H9 (cell line): Measurements from ENCODE around the gene PIRT. TPM values are rescaled to one million over a fixed set of nuclear protein-coding genes. Genes with fewer than 3 reads are reported as not detected.

Experiments
- DNase-seq: peaks from one replicate; pipeline ENCODE4 v3.0.0-alpha.2; 2017
- H2AFZ ChIP-seq: one replicate; pipeline ENCODE4 v1.6.1; 2013; ENCODE audit warnings: mild to moderate bottlenecking, low read length, control low read depth, moderate library complexity
- H2AK5ac ChIP-seq: 2 replicates; pipeline ENCODE4 v1.6.1; 2013; ENCODE audit warnings: low read length, control low read depth, mixed read lengths; ENCODE audit not compliant: insufficient read length
- H2BK120ac ChIP-seq: one replicate; pipeline ENCODE4 v1.6.1; 2013; ENCODE audit warnings: low read depth, mild to moderate bottlenecking, low read length, control low read depth, inconsistent platforms; ENCODE audit not compliant: poor library complexity, severe bottlenecking
- H2BK12ac ChIP-seq: 2 replicates; pipeline ENCODE4 v1.6.1; 2013; ENCODE audit warnings: low read length, control low read depth, mixed read lengths, low read depth; ENCODE audit not compliant: insufficient read length
- H2BK15ac ChIP-seq: 2 replicates; pipeline ENCODE4 v1.6.1; 2013; ENCODE audit warnings: low read depth, low read length, control low read depth
- H2BK20ac ChIP-seq: one replicate; pipeline ENCODE4 v1.6.1; 2013; ENCODE audit warnings: low read depth, mild to moderate bottlenecking, low read length, control low read depth, inconsistent platforms; ENCODE audit not compliant: poor library complexity, severe bottlenecking
- H2BK5ac ChIP-seq: 2 replicates; pipeline ENCODE4 v1.6.1; 2013; ENCODE audit warnings: low read length, control low read depth, mixed read lengths; ENCODE audit not compliant: insufficient read length
- H3K14ac ChIP-seq: 2 replicates; pipeline ENCODE4 v1.6.1; 2013; ENCODE audit warnings: low read length, control low read depth; ENCODE audit not compliant: insufficient read depth
- H3K18ac ChIP-seq: 2 replicates; pipeline ENCODE4 v1.6.1; 2013; ENCODE audit warnings: low read depth, mild to moderate bottlenecking, mixed read lengths, low read length, control low read depth; ENCODE audit not compliant: insufficient read length
- H3K23ac ChIP-seq: 2 replicates; pipeline ENCODE4 v1.6.1; 2013; ENCODE audit warnings: low read length, control low read depth, mixed read lengths, low read depth; ENCODE audit not compliant: insufficient read length
- H3K23me2 ChIP-seq: 2 replicates; pipeline ENCODE4 v1.6.1; 2013; ENCODE audit warnings: low read depth, mild to moderate bottlenecking, mixed read lengths, low read length, control low read depth; ENCODE audit not compliant: insufficient read length, poor library complexity, severe bottlenecking
- H3K27ac ChIP-seq: 2 replicates; pipeline ENCODE4 v1.5.1; 2013; ENCODE audit warnings: low read length, control low read depth, mixed read lengths, low read depth; ENCODE audit not compliant: insufficient read length
- H3K27me3 ChIP-seq: 2 replicates; pipeline ENCODE4 v1.6.1; 2013; ENCODE audit warnings: low read length, control low read depth, inconsistent platforms; ENCODE audit not compliant: insufficient read depth
- H3K4ac ChIP-seq: 2 replicates; pipeline ENCODE4 v1.6.1; 2013; ENCODE audit warnings: low read depth, mild to moderate bottlenecking, control low read depth, inconsistent platforms, low read length, moderate library complexity
- H3K4me1 ChIP-seq: 2 replicates; pipeline ENCODE4 v1.6.1; 2013; ENCODE audit warnings: low read length, control low read depth, inconsistent platforms; ENCODE audit not compliant: insufficient read depth
- H3K4me2 ChIP-seq: 2 replicates; pipeline ENCODE4 v1.6.1; 2013; ENCODE audit warnings: low read length, control low read depth, mixed read lengths; ENCODE audit not compliant: insufficient read length, insufficient read depth
- H3K56ac ChIP-seq: 2 replicates; pipeline ENCODE4 v1.6.1; 2013; ENCODE audit warnings: low read depth, mild to moderate bottlenecking, mixed read lengths, low read length, control low read depth; ENCODE audit not compliant: insufficient read length
- H3K79me1 ChIP-seq: 2 replicates; pipeline ENCODE4 v1.6.1; 2013; ENCODE audit warnings: low read depth, mild to moderate bottlenecking, moderate library complexity, low read length, control low read depth, inconsistent platforms; ENCODE audit not compliant: insufficient read depth, poor library complexity, severe bottlenecking
- H3K79me2 ChIP-seq: 2 replicates; pipeline ENCODE4 v1.6.1; 2013; ENCODE audit warnings: low read length, control low read depth, inconsistent platforms; ENCODE audit not compliant: insufficient read depth
- H3K9ac ChIP-seq: 2 replicates; pipeline ENCODE4 v1.6.1; 2013; ENCODE audit warnings: low read length, control low read depth, mixed read lengths; ENCODE audit not compliant: insufficient read length; ENCODE audit errors: extremely low read depth
- H3K9me3 ChIP-seq: one replicate; pipeline ENCODE4 v1.6.1; 2013; ENCODE audit warnings: low read depth, low read length, inconsistent platforms; ENCODE audit not compliant: control insufficient read depth
- H3T11ph ChIP-seq: one replicate; pipeline ENCODE4 v1.6.1; 2013; ENCODE audit warnings: mild to moderate bottlenecking, low read length, control low read depth, inconsistent platforms
- H4K20me1 ChIP-seq: one replicate; pipeline ENCODE4 v1.6.1; 2013; ENCODE audit not compliant: control insufficient read depth, insufficient read length, insufficient read depth
- H4K5ac ChIP-seq: 2 replicates; pipeline ENCODE4 v1.6.1; 2013; ENCODE audit warnings: low read depth, mild to moderate bottlenecking, mixed read lengths, low read length, control low read depth; ENCODE audit not compliant: insufficient read length
- H4K8ac ChIP-seq: replicated peaks from 2 replicates; pipeline ENCODE4 v1.6.1; 2013; ENCODE audit warnings: low read length, control low read depth, mixed read lengths, low read depth; ENCODE audit not compliant: insufficient read length
- H4K91ac ChIP-seq: 2 replicates; pipeline ENCODE4 v1.6.1; 2013; ENCODE audit warnings: low read depth, mild to moderate bottlenecking, moderate library complexity, mixed read lengths, low read length, control low read depth; ENCODE audit not compliant: insufficient read length
- H3K27ac Mint-ChIP-seq, 3 experiments: 2 replicates in 2 of 3; 3 replicates in 1 of 3; pipeline ENCODE4 v1.8.0; 2020 to 2021; ENCODE audit warnings: mixed read lengths in 3 of 3, mild to moderate bottlenecking in 1 of 3, moderate library complexity in 1 of 3
- H3K27me3 Mint-ChIP-seq: 2 replicates; pipeline ENCODE4 v1.8.0; 2021; ENCODE audit warnings: low read depth, mild to moderate bottlenecking, moderate library complexity, mixed read lengths
- H3K36me3 Mint-ChIP-seq, 3 experiments: 2 replicates in 2 of 3; 3 replicates in 1 of 3; pipeline ENCODE4 v1.8.0; 2020 to 2021; ENCODE audit warnings: low read depth in 3 of 3, mixed read lengths in 3 of 3; ENCODE audit not compliant: insufficient read depth in 1 of 3
- H3K4me1 Mint-ChIP-seq, 2 experiments: 2 replicates each; pipeline ENCODE4 v1.8.0; 2020; ENCODE audit warnings: mixed read lengths in 2 of 2
- H3K4me3 Mint-ChIP-seq, 2 experiments: 2 replicates in 1 of 2; 3 replicates in 1 of 2; pipeline ENCODE4 v1.8.0; 2020 to 2021; ENCODE audit warnings: mild to moderate bottlenecking in 2 of 2, mixed read lengths in 2 of 2, moderate library complexity in 1 of 2
- H3K9me3 Mint-ChIP-seq, 2 experiments: 2 replicates in 1 of 2; 3 replicates in 1 of 2; pipeline ENCODE4 v1.8.0; 2020; ENCODE audit warnings: mild to moderate bottlenecking in 2 of 2, mixed read lengths in 2 of 2, moderate library complexity in 1 of 2
- CTCF ChIP-seq: fragments of 200-600 bp; sonication (generic); conservative IDR thresholded peaks from 3 replicates; pipeline ENCODE4 v1.8.0; 2021; ENCODE audit warnings: antibody characterized with exemption, mild to moderate bottlenecking
- WGBS: extraction: QIAGEN DNeasy Blood & Tissue Kit; methylation state at CpG from one replicate; pipeline ENCODE4 v1.1.7; 2013; ENCODE audit warnings: missing lambda C conversion rate, low lambda C conversion rate, mixed read lengths; ENCODE audit not compliant: insufficient read length; ENCODE audit errors: extremely low coverage; 5-methylcytosine and 5-hydroxymethylcytosine counted together
- total RNA-seq: library from RNA; stranded (reverse); gene quantifications from 2 replicates; pipeline ENCODE4 v1.2.1, GENCODE V29; 2021

The PIRT gene
- total RNA-seq, 1 experiment from 2014 or later = not detected

GRCh38 chr17:10844621-10845387, 6.9 kb upstream of the PIRT start:
- Histone ChIP-seq H2BK120ac (no peak overlapping the region), H4K5ac (no peak overlapping the region), H3K4me2 (peak overlapping the region; percentile 83), H3K4ac (no peak overlapping the region), H2AFZ (peak overlapping the region; percentile 19), H3K79me1 (no peaks in the 10 kb centered on the region), H2BK20ac (no peak overlapping the region), H3T11ph (no peak overlapping the region), H4K91ac (no peak overlapping the region), H2AK5ac (no peak overlapping the region), H4K8ac (no peak overlapping the region), H3K27ac (no peak overlapping the region), H3K79me2 (no peaks in the 10 kb centered on the region), H3K27me3 (no peaks in the 10 kb centered on the region), H2BK15ac (no peak overlapping the region), H4K20me1 (no peaks in the 10 kb centered on the region), H3K4me1 (peaks cover 8% of the 10 kb centered on the region; the same call in 1 of the 2 replicates), H3K9ac (no peak overlapping the region), H3K56ac (no peak overlapping the region), H3K23ac (no peak overlapping the region), H3K14ac (no peak overlapping the region), H3K23me2 (peaks cover 7% of the 10 kb centered on the region), H3K9me3 (no peaks in the 10 kb centered on the region), H2BK12ac (no peak overlapping the region), H3K18ac (no peak overlapping the region), H2BK5ac (no peak overlapping the region)
- TF ChIP-seq CTCF = peak; percentile 96
- peaks cover 0 to 7% (median 5%) of the 10 kb centered on the region in 3 experiments; a peak in 4 of 7 replicates for H3K36me3 Mint-ChIP-seq
- peak; percentile 90 for DNase-seq
- no CpG with 5 or more reads among the region's 28 CpGs for WGBS
- H3K27me3 Mint-ChIP-seq = peaks cover 12% of the 10 kb centered on the region
- peak overlapping the region; percentile 80 to 82 for H3K4me3 Mint-ChIP-seq
- no peak overlapping the region; a peak in 1 of 7 replicates for H3K27ac Mint-ChIP-seq
- H3K9me3 Mint-ChIP-seq = peaks cover 12 to 13% of the 10 kb centered on the region in 2 experiments
- H3K4me1 Mint-ChIP-seq = peaks cover 23% of the 10 kb centered on the region in 2 experiments
